Measurements from ENCODE around the gene IL10. TPM values are rescaled to one million over a fixed set of nuclear protein-coding genes. Genes with fewer than 3 reads are reported as not detected.

IL10 gene
- total RNA-seq: not detected in 2 replicates

DNA sequence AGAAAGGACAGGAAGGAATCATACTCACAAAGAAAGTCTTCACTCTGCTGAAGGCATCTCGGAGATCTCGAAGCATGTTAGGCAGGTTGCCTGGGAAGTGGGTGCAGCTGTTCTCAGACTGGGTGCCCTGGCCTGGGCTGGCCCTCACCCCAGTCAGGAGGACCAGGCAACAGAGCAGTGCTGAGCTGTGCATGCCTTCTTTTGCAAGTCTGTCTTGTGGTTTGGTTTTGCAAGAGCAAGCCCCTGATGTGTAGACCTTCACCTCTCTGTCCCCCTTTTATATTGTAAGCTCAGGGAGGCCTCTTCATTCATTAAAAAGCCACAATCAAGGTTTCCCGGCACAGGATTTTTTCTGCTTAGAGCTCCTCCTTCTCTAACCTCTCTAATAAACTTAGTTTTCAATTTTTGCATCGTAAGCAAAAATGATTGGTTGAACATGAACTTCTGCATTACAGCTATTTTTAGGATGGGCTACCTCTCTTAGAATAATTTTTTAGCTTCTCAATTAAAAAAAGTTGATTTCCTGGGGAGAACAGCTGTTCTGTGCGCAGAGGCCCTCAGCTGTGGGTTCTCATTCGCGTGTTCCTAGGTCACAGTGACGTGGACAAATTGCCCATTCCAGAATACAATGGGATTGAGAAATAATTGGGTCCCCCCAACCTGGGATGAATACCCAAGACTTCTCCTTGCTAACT, at the start of gene IL10:
Gene IL10 (minus strand): TSS at position 252 of the 695 bp plus-strand sequence. CDS start 59 bp downstream, at position 193.

DNA sequence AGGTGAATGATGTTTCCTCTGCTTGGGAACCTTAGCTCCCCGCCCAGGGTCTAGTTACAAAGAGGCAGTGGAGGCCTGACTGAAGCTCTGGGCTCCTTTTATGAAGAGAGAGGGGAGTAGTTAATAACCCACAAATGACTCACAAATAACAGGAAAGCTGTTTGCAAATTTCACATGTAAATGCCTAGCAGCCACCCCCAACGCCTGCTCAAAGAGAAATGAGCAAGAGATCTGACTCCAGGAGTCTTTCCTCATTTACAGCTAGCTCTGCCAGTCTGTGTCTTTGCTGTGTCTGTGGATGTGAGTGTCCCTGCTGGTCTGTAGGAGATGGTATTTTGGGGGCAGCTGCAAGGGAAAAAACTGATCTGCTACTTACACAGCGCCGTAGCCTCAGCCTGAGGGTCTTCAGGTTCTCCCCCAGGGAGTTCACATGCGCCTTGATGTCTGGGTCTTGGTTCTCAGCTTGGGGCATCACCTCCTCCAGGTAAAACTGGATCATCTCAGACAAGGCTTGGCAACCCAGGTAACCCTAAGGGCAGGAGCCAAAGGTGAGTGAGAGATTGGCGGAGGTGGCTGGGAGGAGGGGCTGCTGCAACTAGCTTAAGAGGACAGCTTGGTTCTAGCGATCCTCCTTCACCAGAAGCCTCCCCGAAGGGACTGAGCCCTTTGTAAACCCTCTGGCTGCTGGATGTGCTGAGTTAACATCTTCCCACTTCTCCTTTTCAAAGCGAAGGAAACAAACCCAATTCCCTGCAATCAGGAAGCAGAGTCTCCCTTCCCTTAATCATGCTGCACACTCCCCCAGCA, 1.6 kb downstream of the IL10 start, which contains the start of gene IL19:
Gene IL19 (plus strand): TSS at position 243 of the 807 bp plus-strand sequence. CDS start 65,890 bp downstream, outside the sequence.

Other genes starting within 250 kb of the IL10 start
- 54.1 and 62.4 TPM in 2 replicates for gene EIF2D, start 160.0 kb downstream of the IL10 start, total RNA-seq
- 31.7 and 37.2 TPM in 2 replicates for gene DYRK3, start 137.0 kb downstream of the IL10 start, total RNA-seq
- gene MAPKAPK2, start 87.6 kb downstream of the IL10 start, total RNA-seq: 38.3 and 52.4 TPM in 2 replicates
- not detected in 2 replicates for gene IL19, start 1.7 kb downstream of the IL10 start, total RNA-seq
- not detected in 2 replicates for gene IL20, start 93.1 kb upstream of the IL10 start, total RNA-seq
- gene IL24, start 124.9 kb upstream of the IL10 start, total RNA-seq: under 0.01 TPM in 1 of 2 replicates, not detected in the other
- 0.29 TPM in 1 of 2 replicates, not detected in the other for gene FCMR, start 149.4 kb upstream of the IL10 start, total RNA-seq
- gene PIGR, start 174.0 kb upstream of the IL10 start, total RNA-seq: not detected in 2 replicates
- gene FCAMR, start 198.0 kb upstream of the IL10 start, total RNA-seq: not detected in 2 replicates